Measurements from ENCODE around the gene LRP1B.
"Not testable (repeated sequence)": the region's sequence is repeated elsewhere in the genome, so short reads cannot be mapped to it uniquely, and the experiment has no call there.

The LRP1B gene

GRCh38 chr2:140472676-140473075 is 1658.1 kb downstream of the LRP1B start:
- DNase-seq = no peak

DNA sequence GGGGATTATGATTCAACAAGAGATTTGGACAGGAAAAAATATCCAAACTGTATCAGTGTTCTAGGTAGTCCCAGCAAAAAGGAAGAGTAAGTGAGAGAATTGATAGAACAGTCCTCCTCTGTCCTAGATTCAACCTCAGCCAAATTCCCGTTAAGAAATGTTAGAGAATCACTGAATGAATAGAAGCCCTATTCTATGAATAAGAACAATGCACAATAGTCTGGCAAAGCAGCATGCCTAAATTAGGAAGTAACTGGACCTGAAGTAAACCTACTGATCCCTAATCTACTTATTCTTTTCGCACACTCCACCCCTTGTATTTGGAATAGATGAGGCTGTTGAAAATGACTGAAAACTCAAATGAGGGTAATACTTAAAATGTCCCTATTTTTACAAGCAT is 1665.5 kb downstream of the LRP1B start:
- DNase-seq = no peak

DNA sequence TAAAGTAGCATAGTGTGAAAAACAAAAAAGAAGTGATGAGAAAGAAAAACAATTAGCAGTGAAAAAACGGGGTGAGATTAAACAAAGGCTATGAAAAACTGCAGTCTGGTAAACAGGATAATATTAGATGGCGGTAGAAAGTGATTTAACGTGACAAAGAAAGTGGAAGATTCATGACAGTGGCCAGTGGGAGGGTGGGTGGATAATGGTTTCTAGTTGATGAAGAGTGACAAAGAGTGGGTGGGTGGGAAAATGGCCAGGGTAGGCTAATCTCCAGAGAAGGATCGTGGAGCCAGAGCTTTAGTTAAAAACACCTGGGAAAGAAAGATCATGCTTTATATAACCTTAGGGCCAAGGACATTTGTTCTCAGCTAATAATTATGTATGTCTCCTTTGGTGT is 1667.8 kb downstream of the LRP1B start:
- no peak for DNase-seq

- no peak for DNase-seq
These were observed 1673.3 kb downstream of the LRP1B start for GRCh38 chr2:140457483-140457882.

DNA sequence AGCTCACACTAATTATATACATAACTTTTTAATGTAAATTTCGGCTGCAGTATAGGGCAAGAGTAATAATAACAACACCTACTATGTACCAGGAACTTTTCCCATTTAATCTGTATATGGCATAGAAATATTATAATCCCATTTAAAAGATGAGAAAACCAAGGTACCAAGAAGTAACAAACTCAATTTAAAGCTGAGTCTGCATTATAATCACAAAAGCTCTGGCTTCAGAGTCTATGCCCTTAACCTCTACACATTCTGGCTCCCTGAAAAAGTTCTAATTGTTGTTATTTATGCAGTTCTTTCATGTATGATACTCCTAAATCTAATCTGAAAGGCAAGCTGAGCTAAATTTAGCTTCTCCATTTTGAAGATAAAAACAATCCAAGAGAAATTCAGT is 1675.5 kb downstream of the LRP1B start:
- no peak for DNase-seq

GRCh38 chr2:140454717-140455116 is 1676.1 kb downstream of the LRP1B start:
- DNase-seq = no peak

GRCh38 chr2:140451324-140451723 is 1679.5 kb downstream of the LRP1B start:
- no peak for DNase-seq

- DNase-seq = no peak
These were observed 1688.5 kb downstream of the LRP1B start for GRCh38 chr2:140442319-140442718.

DNA sequence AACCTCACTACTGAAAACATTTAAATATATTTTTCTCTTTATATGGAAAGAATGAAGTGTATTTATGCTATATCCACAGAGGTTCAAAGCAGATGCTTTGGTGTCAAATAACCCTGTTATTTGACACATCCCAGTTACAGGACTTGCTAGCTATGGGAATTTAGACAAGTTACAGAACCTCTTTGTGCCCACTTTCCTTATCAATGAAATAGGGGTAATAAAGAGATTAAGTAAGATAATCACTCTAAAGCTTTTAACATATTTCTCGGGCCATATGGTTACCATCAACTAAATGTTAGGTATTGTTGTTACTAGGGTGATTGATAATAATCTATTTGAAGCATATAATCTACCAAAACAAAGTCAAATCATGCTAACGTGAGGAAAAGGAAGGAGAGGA is 1690.0 kb downstream of the LRP1B start:
- no peak for DNase-seq

DNA sequence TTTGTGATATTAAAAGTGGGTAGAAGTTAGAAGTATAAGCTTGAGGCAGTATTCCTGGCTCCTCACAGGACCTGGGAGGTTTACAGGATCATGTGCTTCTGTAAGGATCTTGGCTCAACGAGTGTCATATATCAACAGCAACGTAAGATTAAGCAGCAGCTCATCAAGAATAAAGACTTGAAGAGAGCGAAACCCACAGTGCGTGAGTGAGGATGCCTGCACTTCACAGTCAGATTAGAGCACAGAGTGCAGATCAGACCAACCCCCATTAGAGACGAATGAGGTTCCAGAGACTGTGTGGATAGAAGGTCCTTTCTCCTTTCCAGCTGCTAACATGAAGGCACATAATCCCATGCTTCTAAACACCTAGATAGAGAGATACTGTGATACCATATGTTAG is 1693.9 kb downstream of the LRP1B start:
- DNase-seq = no peak

DNA sequence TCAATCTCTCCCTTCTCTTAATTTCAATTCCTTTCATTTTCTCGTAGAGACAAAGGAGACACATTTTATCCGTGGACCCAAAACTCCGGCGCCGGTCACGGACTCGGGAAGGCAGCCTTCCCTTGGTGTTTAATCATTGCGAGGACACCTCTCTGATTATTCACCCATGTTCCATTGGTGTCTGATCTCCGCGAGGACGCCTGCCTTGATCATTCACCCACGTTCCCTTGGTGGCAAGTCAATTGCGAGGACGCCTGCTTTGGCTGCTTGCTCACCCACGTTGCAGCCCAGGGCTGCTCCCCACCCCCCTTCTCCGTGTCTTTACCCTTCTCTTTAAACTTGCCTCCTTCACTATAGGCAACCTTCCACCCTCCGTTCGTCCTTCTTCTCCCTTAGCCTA is 1703.8 kb downstream of the LRP1B start:
- DNase-seq = not testable (repeated sequence)

DNA sequence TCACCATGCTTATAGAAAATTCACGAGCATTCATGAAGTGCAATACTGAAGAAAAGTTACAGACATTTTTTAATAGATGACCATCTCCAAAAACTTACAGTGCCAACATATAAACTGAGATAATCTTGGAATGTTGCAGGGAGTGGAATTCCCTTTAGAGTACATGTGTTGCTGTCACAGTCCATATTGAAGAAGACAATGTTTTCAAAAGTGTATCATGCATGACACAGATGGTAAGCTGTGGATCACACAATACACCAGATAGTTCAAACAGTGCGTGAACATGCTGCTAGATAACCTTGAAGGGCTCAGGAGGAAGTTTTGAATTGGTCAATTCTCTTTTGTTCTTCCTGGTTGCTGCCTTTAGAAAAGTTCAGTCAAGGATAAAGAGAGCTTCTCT is 1706.3 kb downstream of the LRP1B start:
- no peak for DNase-seq

- DNase-seq = no peak
These were observed 1708.1 kb downstream of the LRP1B start for GRCh38 chr2:140422759-140423158.

DNA sequence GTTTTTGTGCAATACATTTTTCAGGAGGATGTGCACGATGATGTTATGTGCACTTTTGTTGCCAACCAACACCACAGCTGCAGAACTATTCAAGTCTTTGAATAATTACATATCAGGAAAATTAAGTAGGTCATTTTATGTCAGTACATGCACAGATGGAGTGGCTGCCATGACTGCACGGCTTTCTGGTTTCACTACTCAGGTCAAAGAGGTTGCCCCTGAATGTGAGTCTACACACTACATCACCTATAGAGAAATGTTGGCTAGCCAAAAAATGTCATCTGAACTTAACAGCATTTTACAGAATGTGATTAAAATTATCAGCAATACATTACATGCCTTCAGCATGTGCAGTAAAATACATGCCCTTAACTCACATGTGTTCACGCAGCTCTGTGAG is 1713.3 kb downstream of the LRP1B start:
- no peak for DNase-seq

- DNase-seq = no peak
These were observed 1714.2 kb downstream of the LRP1B start for GRCh38 chr2:140416577-140416976.

- not testable (repeated sequence) for DNase-seq
These were observed 1715.8 kb downstream of the LRP1B start for GRCh38 chr2:140415035-140415434.

GRCh38 chr2:140410695-140411094 is 1720.1 kb downstream of the LRP1B start:
- no peak for DNase-seq

- no peak for DNase-seq
These were observed 1729.8 kb downstream of the LRP1B start for GRCh38 chr2:140401056-140401455.

DNA sequence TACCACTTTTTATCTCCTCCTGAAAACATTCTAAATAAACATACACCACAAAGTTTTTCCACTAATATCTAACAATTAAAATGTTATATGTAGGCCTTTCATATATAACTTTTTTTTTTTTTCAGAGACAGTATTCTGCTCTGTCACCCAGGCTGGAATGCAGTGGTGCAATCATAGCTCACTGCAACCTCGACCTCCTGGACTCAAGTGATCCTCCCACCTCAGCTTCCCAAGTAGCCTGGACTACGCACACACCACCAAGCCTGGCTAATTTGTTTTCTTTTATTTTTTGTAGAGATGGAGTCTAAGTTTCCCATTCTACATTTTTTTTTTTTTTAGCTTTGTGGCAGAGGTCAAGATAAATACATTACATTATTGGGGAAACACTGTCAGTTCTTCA is 1738.0 kb downstream of the LRP1B start:
- DNase-seq = no peak

GRCh38 chr2:140384946-140385345 is 1745.9 kb downstream of the LRP1B start:
- DNase-seq = no peak

DNA sequence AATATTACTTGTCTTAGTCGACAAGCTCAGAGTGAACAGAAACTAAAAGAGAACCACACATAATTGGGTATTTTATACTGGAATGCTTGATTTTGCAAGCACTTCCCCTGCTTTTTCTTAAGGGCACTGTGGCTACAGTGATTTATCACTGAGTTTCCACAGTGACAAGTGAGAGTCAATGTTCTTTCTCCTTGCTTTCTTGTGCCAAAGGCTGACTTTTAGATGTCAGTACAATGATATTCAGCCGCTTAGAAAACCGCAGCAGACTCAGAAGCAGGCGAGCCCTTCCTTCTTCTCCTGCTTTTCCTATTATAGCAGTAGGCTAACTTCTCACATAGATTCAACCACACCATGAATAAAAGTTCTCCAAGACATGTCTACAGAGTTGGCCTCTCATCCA is 1747.0 kb downstream of the LRP1B start:
- no peak for DNase-seq

- no peak for DNase-seq
These were observed 1754.1 kb downstream of the LRP1B start for GRCh38 chr2:140376686-140377085.

GRCh38 chr2:140363131-140363530 is 1767.7 kb downstream of the LRP1B start:
- DNase-seq = no peak

DNA sequence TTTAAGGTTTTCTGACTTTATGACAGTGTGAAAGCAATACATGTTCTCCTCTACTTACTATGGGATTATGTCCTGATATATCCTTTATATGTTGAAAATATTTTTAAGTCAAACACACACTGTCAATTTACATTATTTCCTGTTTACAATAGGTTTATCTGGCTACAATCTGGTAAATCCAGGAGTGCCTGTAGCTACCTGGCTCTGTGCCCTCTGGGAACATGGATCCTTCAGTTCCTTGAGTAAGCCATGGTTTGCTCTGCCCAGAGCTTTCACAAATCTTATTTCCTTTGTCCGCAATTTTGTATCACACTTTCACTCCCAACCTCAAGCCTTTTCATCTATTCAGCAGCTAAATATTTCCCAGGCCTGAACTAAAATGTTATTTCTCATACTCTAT is 1768.5 kb downstream of the LRP1B start:
- no peak for DNase-seq

- DNase-seq = no peak
These were observed 1771.6 kb downstream of the LRP1B start for GRCh38 chr2:140359056-140359771.
